ENCODE results near the gene DNAH17. TPM values are rescaled to one million over a fixed set of nuclear protein-coding genes. Genes with fewer than 3 reads are reported as not detected.

DNAH17 gene
- total and polyA plus RNA-seq, 2 of the 8 experiments (the other 6 are each of a cell fraction or from before 2014, with no cell fraction given): 0.14 to 0.67 TPM

- H3K79me2 ChIP-seq (ENCODE audit: control insufficient read depth in 1 of 2, insufficient read depth in 2 of 2, low read length in 2 of 2): peaks cover 0 to 85% of the 10 kb centered on the region in 2 experiments; a peak in 2 of 4 replicates
- peaks cover 29 to 49% of the 10 kb centered on the region in 2 experiments for H4K20me1 ChIP-seq (replicated peaks in 1 of 2; ENCODE audit: control insufficient read depth in 1 of 2, insufficient read depth in 2 of 2, low read length in 2 of 2)
Measured at GRCh38 chr17:78407387-78408000, 169.7 kb downstream of the DNAH17 start.

More at GRCh38 chr17:78407387-78408000, 169.7 kb downstream of the DNAH17 start:
- Histone ChIP-seq H4K5ac (ENCODE audit: insufficient read length, low read depth, low read length) (no peak overlapping the region), H2BK15ac (ENCODE audit: low read length) (no peak overlapping the region), H3K4me3 (ENCODE audit: extremely low read depth in 1 of 4, insufficient read depth in 2 of 4, low read depth in 3 of 4, low read length in 4 of 4) (no peak overlapping the region), H3K9me3 (ENCODE audit: insufficient read depth in 2 of 2, low read depth in 1 of 2, low read length in 1 of 2) (no peaks in the 10 kb centered on the region), H2BK120ac (replicated peaks; ENCODE audit: low read depth, low read length) (no peak overlapping the region), H3K27me3 (replicated peaks in 1 of 4; ENCODE audit: control insufficient read depth in 3 of 4, extremely low read depth in 1 of 4, insufficient read depth in 3 of 4, low read length in 3 of 4) (no peaks in the 10 kb centered on the region), H4K8ac (ENCODE audit: extremely low read depth, insufficient read depth, low read length) (no peak overlapping the region), H3K56ac (replicated peaks; ENCODE audit: insufficient read length, low read depth, low read length) (no peak overlapping the region), H3K4me2 (ENCODE audit: insufficient read depth in 1 of 2, low read depth in 2 of 2, low read length in 2 of 2) (no peak overlapping the region; a peak in 1 of 4 replicates), H3K23ac (ENCODE audit: insufficient read length) (no peak overlapping the region), H2AFZ (ENCODE audit: low read length) (no peak overlapping the region), H3K36me3 (ENCODE audit: control insufficient read depth in 2 of 4, insufficient read depth in 4 of 4, low read length in 3 of 4) (peaks cover 11 to 26% (median 23%) of the 10 kb centered on the region in 4 experiments), H3K14ac (ENCODE audit: insufficient read length) (no peak overlapping the region), H2AK5ac (ENCODE audit: low read depth, low read length) (no peak overlapping the region), H3K79me1 (ENCODE audit: low read depth, low read length) (peaks cover 13% of the 10 kb centered on the region), H3K4me1 (replicated peaks in 1 of 4; ENCODE audit: control insufficient read depth in 3 of 4, insufficient read depth in 4 of 4, low read length in 3 of 4) (peaks cover 0 to 15% (median 8%) of the 10 kb centered on the region in 4 experiments; a peak in 5 of 7 replicates), H3K18ac (ENCODE audit: extremely low read depth, low read length) (no peak overlapping the region), H2BK12ac (ENCODE audit: low read depth, low read length) (0 out of 2 replicates have a peak overlapping the region, but pooled peaks have one; percentile 4), H3K9ac (replicated peaks in 1 of 4; ENCODE audit: extremely low read depth in 1 of 4, low read depth in 3 of 4, low read length in 3 of 4) (peak overlapping the region in 1 of 4 experiments; percentile 37; a peak in 1 of 7 replicates), H3K4ac (replicated peaks; ENCODE audit: insufficient read length, low read depth, low read length) (no peak overlapping the region), H3K23me2 (ENCODE audit: low read depth, low read length) (no peaks in the 10 kb centered on the region), H3K27ac (ENCODE audit: low read depth, low read length) (peak overlapping the region; percentile 23; the same call in 1 of the 2 replicates), H4K91ac (replicated peaks; ENCODE audit: insufficient read length, low read length) (no peak overlapping the region), H2BK5ac (ENCODE audit: low read depth, low read length) (peak overlapping the region; percentile 20; the same call in 1 of the 2 replicates), H2BK20ac (ENCODE audit: low read length) (no peak overlapping the region)
- POLR2A ChIA-PET (ENCODE audit: partially characterized antibody): interaction anchor here (0.9 to 1.7 kb wide), 2 partner anchors 8 to 25 kb away, joined by 3 to 5 read pairs; no protein-coding TSS in a partner anchor
- TF ChIP-seq USF2 (IDR thresholded peaks at IDR 0.05; ENCODE audit: low read length) (no peak), POLR2AphosphoS5 (IDR thresholded peaks at IDR 0.05; ENCODE audit: low read depth, low read length) (0 out of 2 replicates have a peak, but pooled peaks have one; percentile 1), PHF8 (conservative IDR thresholded peaks at IDR 0.05; ENCODE audit: low read depth, low read length) (no peak)
- CTCF ChIA-PET (ENCODE audit: partially characterized antibody): interaction anchor here (1.1 to 6.5 kb wide), 6 partner anchors 10 to 156 kb away, joined by 4 to 28 read pairs (median 7); no protein-coding TSS in a partner anchor
- WGBS, 2 experiments (ENCODE audit: extremely low coverage in 1 of 2, insufficient coverage in 1 of 2, insufficient read length in 1 of 2, insufficient replicate concordance in 2 of 2, low coverage in 1 of 2, low lambda C conversion rate in 2 of 2, missing lambda C conversion rate in 1 of 2): 81% methylated on average over 7 of the region's 7 CpGs; no CpG with 5 or more reads in 1 of the 2 experiments
- no peak for DNase-seq (ENCODE audit: low read depth in 1 of 2, low spot score in 2 of 2)
- FAIRE-seq: no peak
